HK-2 (cell line): ENCODE results near the gene CEP164.
"Not testable (repeated sequence)": the region's sequence is repeated elsewhere in the genome, so short reads cannot be mapped to it uniquely, and the experiment has no call there.

Experiments used
- DNase-seq: peaks from one replicate; pipeline ENCODE4 v3.0.0-alpha.2; 2018; ENCODE audit not compliant: unreplicated experiment

Gene CEP164

DNA sequence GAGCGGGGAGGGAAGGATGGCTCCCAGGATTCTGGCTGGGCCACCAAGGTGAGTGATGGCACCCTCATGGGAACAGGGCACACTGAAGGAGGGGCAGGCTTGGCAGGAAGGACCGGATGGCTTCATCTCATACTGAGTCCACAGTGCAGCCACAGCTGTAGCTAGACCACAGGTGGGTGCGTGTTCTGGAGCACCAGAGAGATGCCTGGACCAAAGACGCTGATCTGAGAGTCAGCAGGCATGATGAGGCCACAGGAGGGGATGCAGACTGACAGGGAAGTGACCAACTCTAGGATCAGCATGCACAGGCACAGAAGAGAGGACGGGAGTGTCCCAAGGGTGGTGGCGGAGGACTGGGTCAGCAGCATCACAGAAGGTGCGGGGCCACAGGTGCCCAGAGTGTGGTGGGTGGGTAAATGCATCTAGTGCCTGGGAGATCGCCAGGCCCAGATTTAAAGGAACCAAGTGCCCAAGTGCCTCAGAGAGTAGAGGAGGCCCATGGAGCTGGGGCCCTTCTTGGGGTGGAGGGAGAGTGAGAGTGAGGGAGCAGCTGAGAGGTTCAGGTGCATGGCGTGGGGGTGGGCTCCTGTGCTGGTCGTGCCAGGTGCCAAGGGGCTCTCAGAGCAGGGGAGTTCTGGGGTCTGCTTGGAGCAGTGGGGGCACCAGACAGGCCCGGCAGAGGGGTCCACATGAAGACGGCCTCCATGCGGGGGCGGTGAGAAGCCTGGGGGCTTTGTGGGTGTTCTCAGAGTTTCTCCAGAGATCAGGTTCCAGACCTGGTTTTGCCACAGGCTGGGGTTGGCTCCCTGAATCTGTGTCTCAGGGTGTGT is 113.7 kb downstream of the CEP164 start:
- DNase-seq = no peak

- no peak for DNase-seq
Observed at GRCh38 chr11:117442049-117442868, 114.6 kb downstream of the CEP164 start.

DNA sequence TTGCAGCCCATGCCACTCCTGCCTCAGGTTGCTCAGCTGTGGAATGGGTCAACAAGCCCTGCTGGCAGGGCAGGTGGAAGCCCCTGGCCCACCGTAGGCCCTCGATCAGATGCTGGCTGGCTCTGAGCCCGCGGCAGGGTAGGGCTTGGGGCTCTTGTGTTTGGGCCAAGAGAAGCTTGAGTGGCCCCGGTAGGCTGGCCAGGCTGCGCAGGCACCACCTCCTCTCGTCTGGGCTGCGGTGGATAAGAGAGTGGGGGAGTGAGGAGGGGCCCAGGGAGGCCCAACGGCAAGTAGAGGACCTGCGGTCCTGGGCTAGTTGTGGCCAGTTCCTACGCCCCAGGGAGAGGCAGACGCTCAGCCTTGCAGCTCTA is 115.2 kb downstream of the CEP164 start:
- no peak for DNase-seq

DNA sequence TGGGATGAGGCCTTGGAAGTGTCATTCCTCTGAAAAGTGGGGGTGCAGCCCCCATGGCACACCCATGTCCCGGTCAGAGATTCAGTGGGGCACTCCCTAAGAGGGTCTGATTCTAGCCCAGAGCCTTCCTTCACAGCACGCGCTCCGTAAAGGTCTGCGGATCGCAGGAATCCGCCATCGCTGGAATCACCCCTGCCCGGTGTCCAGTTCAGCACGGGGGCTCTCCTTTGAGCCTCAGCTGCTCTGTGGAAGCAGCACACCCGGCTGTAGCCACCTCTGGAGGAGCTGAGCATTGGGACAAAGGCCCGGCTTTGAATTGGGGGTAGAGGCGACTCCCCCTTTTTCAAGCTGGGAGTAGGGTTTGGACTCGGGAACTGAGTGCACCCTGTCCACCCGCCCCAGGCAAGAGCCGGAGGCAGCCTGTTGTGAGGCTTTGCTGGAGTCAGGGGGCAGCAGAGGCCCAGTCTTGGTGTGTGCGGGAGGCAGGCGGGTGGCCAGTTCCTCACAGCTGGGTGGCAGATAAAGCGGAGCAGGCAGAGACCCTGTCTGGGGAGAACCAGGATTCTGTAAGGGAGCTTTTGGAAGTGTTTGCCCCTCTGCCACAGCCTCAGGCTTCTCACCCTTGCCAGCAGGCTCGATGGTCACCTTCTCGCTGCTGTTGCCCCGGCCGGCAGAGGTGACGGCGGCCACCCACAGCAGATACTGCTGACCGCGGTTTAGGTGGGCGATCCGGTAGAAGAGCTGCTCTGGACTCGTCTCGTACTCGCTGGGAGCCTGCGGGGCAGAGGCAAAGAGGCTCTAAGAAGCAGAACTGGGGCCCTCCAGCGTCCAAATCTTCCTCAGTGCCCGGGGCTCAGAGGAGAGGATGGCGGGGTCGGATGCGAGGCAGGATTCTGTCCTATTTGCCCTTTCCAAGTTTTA is 115.9 kb downstream of the CEP164 start:
- DNase-seq = peak; percentile 26

GRCh38 chr11:117444256-117444655 is 116.6 kb downstream of the CEP164 start:
- DNase-seq = no peak

- no peak for DNase-seq
Observed at GRCh38 chr11:117444711-117445658, 117.3 kb downstream of the CEP164 start.

DNA sequence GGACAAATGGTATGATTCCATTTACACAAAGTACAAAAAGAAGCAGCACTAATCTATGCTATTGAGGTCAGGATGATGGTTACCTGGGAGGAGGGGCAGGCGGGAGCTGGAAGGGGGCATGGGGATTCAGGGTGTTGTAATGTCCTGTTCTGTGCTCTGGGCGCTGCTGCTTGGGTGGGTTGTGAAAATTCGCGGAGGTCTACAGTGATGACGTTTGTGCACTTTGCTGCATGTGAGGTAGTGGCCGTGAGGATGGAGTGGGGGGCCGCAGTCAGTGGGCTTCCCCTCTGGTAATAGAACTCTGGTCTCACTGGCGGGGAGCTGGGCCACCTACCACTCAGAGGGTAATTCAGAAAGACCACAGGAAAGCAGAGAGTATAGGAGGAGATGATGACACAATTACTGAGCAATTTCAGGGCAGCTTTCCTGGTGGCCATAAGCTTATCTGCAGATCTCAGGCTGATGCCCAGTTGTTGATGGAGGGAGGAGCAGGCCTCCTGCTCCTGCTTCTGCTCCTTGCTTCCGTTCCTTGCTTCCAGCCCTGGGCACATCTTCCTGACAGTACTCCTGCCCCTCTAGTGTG is 121.5 kb downstream of the CEP164 start:
- no peak for DNase-seq

GRCh38 chr11:117453886-117454563 is 126.4 kb downstream of the CEP164 start:
- no peak for DNase-seq

- no peak for DNase-seq
Observed at GRCh38 chr11:117454564-117454917, 126.9 kb downstream of the CEP164 start.

- DNase-seq = no peak
Observed at GRCh38 chr11:117456027-117456720, 128.5 kb downstream of the CEP164 start.

DNA sequence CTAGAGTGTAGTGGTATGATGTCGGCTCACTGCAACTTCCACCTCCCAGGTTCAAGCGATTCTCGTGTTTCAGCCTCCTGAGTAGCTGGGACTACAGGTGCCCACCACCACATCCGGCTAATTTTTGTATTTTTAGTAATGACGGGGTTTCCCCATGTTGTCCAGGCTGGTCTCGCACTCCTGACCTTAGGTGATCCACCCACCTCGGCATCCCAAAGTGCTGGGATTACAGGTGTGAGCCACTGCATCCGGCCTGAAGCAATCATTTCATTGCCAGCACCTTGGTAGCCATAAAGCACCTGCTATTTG is 129.0 kb downstream of the CEP164 start:
- DNase-seq = not testable (repeated sequence)

DNA sequence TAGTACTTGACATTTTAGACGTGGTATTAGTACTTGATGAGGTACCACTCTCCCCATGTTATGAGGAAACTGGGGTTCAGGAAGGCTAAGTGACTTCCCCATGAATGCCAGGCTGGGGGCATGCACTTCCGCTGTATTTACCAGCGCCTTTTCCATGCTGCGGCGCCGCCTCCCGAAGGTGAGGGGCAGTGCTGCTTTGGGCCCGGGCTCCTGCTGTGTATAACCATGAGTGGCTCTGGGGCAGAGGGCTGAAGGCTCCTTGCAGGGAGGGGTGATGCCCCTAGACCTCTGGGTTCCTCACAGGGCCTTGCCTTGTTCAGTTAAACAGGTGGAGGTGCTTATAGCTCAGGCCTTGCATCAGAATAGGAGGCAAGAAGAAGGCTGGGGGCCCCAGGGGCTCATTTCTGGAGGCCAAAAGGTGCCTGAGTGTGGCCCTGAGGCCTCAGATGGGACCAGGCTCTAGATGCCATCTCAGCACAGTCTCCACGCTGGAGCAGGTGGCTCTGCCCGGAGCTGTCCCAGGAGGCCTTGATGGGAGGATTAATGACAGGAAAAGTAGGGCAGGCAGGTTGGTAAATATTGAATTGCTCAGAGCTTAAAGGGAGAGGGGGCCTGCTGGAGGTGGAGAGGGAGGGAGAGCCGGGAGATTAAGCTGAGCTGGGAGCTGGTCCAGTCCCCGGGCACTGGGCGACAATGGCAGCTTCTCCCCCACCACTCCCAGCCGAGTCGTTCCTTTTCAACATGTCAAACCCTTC is 129.6 kb downstream of the CEP164 start:
- no peak for DNase-seq

GRCh38 chr11:117457835-117458234 is 130.2 kb downstream of the CEP164 start:
- no peak for DNase-seq

DNA sequence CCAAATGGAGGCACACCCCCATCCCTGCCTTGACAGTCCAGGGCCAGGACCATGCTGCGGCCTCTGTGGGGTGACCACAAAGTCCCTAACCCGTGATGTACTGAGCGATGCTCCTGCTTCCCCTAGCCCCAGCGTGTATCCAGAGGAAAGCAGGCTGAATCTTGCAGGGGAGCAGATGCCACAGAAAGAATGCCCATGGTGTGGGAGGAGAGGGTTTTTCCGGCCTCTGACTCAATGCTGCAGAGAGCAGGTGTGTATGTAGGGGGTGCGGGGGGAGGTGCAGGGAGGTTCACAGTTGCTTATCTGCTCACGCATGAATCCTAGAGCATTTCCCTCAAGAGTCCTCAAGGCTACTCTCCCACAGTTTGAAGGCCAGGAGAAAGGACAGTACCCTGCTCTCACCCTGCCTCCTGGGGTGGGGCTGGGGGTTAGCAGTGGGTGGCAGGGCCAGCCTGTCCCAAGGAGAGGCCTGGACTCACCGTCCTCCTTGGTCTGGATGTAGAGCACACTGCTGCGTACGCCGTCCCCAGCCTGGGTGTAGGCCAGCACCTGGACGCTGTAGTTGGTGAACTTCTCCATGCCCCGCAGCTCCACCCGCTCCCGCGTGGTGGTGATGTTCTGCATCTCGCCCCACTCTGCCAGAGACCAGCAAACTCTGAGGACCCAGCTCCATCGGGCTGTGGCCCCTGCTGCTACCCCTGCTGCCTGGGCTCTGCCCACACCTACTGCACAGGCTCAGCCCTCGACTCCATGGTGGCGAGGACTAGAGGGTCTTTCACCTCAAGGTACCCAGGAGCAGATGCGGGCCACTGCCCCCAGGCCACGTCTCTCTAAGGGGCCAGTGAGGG is 130.8 kb downstream of the CEP164 start:
- DNase-seq = peak; percentile 18

- no peak for DNase-seq
Observed at GRCh38 chr11:117459123-117459978, 131.7 kb downstream of the CEP164 start.

GRCh38 chr11:117459979-117460300 is 132.3 kb downstream of the CEP164 start:
- no peak for DNase-seq
